ENCODE results near the gene SLC1A4.
"Not testable (repeated sequence)": the region's sequence is repeated elsewhere in the genome, so short reads cannot be mapped to it uniquely, and the experiment has no call there.

Gene SLC1A4

DNA sequence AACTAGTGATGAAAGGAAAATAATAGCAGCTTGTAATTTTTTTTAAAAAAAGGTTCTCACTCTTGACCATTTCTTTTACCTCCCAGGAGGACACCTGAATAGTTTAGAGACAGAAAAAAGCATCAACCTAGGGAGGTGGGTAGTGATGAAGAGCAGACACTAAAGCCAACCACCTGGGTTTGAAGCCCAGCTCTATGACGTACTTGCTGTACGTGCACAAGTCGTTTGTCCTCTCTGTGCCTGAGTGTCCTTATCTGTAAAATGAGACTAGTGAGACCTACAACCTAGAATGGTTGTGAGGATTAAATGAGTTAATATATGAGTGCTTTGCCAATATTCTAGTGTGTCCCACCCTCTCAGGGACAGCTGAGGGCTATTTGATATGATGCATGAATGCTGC, 5.8 kb downstream of the SLC1A4 start:
- DNase-seq = no peak

DNA sequence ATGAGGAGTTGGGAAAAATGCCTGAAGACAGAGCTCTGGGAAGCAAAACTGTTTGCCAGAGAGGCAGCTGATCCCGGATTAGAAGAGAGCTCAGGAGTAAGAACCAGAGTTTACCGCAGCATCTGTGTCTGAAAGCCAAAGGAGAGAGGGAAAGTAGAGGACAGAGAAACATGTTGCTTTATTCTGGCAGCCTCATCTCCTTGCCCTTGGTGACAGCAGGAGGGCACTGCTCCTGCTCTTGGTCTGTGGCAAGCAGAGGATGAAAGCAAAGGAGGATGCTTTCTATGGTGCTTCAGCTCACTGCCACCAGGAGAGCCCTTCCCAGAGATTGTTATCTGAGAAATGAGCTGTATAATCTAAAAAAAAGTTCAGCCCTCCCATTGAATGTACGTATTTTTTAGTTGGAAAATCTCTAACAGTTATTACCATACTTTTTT, 7.7 kb downstream of the SLC1A4 start:
- no peak for DNase-seq

DNA sequence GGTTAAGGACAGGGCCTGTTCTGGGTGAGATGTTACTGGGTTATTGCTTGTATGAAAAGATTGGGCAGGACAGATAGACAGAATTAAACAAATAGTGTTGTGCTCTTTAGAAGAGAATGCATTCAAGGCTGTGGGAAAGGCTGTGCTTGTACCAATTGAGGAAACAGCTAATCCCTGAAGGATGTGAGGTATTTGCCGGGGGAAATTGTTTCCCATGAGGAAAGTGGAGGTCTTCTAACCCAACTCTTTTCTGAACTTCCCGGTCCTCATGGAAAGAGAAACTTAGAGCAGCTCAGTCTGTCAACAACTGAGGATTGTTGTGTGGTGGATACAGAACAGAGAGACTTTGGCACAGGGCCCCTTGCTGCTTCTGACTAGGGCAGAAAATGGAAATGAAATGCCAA, 9.5 kb downstream of the SLC1A4 start:
- DNase-seq = no peak

DNA sequence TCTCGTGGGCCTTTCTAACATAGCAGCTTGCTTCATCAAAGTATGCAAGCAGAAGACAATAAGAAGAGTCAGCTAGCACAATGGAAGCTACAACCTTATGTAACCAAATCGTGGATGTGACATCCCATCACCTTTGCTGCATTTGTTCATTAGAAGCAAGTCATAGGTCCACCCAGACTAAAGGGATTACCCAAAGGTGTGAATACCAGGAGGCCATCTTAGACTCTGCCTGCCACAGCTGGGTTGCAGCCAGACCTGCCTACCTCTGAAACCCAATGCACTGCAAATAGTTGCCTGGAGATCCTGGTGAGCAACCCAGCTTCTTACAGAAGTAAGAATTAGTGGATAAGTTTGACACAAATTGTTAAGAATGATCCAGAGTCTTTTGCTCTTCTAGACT, 10.6 kb downstream of the SLC1A4 start:
- no peak for DNase-seq

- DNase-seq = no peak
Observed at GRCh38 chr2:65000644-65001043, 11.4 kb downstream of the SLC1A4 start.

DNA sequence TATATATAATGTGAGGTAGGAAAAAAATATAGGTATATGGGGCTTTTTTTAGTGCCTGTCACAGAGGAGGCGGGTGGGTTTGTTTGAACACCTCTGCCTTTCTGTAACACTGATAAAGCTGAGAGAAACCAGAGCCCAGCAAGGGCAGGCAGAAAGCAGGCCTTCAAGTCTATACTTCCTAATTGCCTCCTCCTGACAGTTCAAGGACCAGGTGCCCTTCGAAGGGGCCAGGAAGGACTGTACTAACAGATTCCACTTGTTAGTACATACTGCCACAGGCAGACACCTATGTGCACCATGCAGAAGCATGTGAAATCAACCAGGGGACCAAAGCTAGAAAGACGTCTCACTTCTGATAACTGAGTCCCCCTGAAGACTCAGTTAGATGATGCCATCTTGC, 13.8 kb downstream of the SLC1A4 start:
- DNase-seq = no peak

DNA sequence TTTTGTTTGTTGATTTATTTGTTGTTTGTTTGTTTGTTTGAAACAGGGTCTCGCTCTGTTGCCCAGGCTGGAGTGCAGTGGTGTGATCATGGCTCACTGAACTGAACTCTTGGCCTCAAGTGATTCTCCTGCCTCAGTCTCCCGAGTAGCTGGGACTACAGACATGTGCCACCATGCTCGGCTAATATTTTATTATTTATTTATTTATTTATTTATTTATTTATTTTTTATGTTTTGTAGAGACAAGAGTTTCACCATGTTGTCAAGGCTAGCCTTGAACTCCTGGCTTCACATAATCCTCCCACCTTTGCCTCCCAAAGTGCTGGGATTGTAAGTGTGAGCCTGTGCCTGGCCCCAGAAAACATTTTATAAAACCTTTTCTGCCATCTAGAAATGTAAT, 15.0 kb downstream of the SLC1A4 start:
- not testable (repeated sequence) for DNase-seq

GRCh38 chr2:65013776-65014175, 24.6 kb downstream of the SLC1A4 start:
- DNase-seq = no peak

- no peak for DNase-seq
Observed at GRCh38 chr2:65015731-65016130, 26.5 kb downstream of the SLC1A4 start.

DNA sequence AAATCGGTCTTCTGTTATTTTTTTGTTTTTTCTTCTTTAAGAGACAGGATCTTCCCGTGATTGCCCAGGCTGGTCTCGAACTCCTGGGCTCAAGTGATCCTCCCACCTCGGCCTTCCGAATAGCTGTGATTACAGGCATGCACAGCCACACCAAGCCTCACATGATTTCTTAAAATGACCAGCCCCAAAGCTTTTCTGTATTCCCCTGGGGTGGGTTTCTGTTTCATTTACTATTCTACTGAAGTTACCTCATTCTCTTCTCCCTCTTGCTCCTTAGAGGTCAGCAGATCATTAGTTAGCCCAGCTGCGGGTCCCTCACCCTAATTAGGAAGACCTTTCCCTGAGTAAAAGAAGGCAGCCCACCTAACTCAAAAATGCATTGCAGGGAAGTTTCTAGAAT, 27.6 kb downstream of the SLC1A4 start:
- DNase-seq = no peak

DNA sequence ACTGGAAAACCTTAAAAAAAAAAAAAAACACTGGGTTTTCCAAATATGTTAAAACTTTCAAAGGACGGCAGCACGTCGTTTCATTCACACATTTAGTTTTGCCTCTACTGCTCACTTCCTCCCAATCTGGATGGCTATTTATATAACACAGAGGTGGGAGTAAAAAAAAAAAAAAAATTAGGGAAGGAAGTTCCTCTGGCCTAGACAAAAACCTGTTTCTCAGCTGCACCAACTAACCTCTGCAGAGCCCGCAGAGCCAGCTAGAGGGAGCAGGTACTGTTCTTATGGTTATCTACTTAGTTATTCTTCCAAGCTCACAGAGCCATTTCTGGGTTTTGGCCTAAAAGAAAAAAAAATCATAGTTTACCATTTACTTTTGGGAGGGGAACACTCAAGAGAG, 28.1 kb downstream of the SLC1A4 start:
- no peak for DNase-seq

GRCh38 chr2:65018141-65018582, 29.0 kb downstream of the SLC1A4 start:
- DNase-seq = no peak

DNA sequence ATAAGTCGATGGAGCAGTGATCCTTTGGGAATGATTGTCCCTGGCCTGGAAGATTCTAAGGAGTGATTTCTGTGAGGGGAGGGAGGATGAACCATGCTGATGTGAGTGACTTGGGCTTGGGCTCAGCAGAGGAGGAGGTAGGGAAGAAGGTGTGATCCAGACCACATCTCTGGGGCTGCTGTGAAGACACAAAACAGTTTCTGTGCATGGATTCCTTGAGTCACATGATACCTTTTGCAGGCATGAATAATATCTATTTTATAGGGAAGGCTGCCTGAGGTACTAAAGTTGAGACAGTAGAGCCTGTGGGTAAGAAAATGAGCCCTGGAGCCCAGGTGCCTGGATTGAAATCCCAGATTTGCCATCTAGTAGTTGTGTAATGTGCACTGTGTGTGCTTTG, 29.8 kb downstream of the SLC1A4 start:
- no peak for DNase-seq

DNA sequence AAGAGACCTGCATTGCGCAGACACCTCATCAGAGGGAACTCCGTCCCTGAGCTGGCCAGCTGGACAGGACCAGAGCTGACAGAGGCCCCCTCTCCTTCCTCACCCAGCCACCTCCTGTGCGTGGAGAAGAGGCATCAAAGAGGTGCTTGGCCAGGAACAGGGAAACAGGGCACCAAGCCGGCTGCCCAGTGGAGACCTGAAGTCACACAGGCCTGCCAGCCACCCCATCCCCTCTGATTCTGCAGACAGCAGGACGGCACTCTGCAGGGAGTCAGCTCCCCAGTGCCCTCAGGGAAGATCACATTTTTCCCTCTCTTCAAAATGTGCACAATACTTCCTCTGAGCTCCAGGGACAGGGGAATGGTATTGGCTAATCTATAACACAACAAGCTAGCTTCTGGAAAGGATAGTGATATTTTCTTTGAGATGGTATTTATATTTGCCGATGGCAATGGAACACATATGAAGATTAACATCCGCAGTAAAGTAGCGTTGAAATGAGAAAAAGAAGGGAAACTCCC, 30.5 kb downstream of the SLC1A4 start:
- DNase-seq = no peak

- DNase-seq = not testable (repeated sequence)
Observed at GRCh38 chr2:65020251-65020650, 31.1 kb downstream of the SLC1A4 start.

GRCh38 chr2:65020943-65021528, 31.8 kb downstream of the SLC1A4 start:
- no peak for DNase-seq

DNA sequence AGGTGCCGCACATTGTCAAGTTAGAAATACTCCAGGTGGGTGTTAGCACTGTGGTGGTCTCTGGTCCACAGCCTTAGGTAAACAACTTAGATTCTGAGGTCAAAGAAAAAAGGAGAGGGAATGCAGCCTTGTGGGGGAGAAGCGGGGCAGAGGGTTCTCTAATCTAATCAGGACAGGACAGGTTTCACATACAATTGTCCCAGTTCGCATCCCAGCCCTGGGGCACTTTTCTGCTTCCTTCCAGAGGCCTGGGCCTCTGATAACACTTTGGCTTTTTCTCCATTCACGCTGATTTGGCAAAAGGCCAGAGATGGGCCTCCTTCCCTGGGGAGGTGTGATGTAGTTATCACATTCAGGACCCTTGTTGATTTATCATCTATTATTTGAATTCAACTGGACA, 32.5 kb downstream of the SLC1A4 start:
- DNase-seq = no peak

GRCh38 chr2:65022189-65022588, 33.0 kb downstream of the SLC1A4 start:
- no peak for DNase-seq

DNA sequence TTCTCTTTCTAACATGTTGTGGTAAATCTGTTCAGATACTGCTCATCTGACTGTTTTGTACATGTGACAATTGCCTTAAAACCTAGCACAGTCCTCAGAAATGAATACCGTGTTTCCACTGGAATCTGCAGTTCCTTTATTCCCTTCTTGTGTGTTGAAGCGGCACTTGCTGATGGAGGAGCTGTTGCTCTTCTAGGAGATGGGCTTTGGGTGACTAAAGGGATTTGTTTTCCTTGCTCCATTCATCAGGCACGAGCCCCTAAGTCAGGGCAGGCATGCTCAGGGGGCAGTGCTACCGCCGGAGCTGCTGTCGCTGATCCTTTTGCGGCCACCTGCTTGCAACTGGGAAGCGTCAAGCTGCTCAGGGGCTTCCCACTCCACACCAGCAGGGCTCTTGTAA, 34.5 kb downstream of the SLC1A4 start:
- no peak for DNase-seq

DNA sequence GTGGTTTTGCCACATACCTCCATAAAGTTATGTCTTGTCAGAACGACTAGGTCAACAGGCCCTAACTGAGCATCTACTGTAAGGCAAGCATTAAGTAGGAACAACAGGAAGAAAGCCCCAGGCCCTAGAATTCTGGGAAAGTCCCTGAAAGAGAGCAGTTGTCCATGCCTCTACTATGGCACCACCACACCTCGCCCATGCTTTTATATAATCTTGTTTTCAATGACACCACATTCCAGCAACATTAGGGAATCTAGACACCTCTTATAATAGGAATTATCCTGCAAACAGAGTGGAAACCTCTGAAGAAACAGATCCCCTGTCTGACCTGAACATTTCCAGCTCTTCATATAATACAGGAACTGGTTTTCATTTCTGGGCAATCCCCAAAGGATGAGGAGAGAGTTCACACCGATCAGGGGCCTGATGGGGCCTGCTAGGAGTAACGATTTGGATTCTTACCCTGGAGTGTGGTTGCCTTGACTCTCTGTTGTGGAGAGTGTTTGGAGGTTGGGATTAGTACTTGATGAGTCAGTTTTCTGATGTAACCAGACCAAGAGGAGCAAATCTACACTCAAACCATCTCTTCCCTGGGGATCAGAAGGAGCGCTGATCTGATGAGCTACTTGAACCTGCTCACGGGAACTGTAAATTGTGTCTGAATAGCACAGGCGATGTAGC, 35.1 kb downstream of the SLC1A4 start:
- no peak for DNase-seq

DNA sequence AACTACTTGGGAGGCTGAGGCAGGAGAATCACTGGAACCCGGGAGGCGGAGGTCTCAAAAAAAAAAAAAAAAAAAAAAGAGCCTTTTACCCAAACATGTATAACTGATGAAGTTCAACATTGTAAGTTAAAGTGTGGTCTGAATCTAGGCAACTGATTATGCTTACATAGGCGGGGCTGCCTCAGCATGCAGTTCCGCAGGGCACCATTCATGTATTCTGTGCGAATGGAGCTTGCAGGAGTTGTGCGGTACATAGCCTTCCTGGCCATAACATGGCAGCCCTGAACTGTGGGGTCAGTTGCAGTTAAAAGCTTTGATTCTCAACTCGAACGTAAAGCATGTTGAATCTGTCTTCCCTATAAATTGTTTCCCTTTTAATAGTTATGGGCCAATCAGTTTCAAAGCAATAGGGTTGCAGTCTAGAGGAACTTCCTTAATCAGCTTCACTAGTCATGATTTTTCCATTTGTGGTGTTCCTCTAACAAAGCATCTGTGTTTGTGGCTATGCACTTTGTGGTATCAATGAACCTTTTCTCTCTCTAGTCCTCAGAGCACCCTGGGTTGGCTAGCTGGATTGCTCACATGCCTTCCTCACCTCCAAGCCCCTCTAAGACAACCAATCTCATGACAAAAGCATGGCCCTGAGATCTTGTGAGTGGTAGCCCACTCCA, 36.4 kb downstream of the SLC1A4 start:
- DNase-seq = no peak

DNA sequence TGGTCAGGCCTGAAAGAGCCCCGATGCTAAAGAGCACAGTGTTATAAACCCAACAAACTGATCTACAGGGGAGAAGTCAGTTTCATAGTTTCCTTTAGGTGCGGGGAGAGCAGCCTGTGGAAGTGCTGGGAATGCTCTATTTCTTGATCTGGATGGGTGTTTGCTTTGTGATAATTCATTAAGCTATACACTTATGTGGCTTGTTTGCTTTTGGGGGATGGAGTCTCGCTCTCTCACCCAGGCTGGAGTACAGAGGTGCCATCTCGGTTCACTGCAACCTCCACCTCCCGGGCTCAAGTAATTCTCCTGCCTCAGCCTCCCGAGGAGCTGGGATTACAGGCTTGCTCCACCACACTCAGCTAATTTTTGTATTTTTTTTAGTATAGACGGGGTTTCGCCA, 37.0 kb downstream of the SLC1A4 start:
- DNase-seq = no peak

- no peak for DNase-seq
Observed at GRCh38 chr2:65026704-65027464, 37.7 kb downstream of the SLC1A4 start.
